ENCODE results near the gene PARP6.

The PARP6 gene

GRCh38 chr15:72252663-72253299, 19.6 kb downstream of the PARP6 start:
- H2AK5ac ChIP-seq (ENCODE audit: low read length, severe bottlenecking), result no peak overlapping the region
- 98% methylated on average over 7 of the region's 10 CpGs for WGBS
- H3K79me1 ChIP-seq (replicated peaks; ENCODE audit: low read length, poor library complexity, severe bottlenecking), result peaks cover 6% of the 10 kb centered on the region
- no peak overlapping the region for H3K4me2 ChIP-seq (ENCODE audit: low read length, poor library complexity, severe bottlenecking)
- no peaks in the 10 kb centered on the region for H3K9me3 ChIP-seq (ENCODE audit: control insufficient read depth, low read length)
- no peak overlapping the region for H3K14ac ChIP-seq (ENCODE audit: low read length in 2 of 2)
- no peak for DNase-seq
- no peak overlapping the region for H2BK5ac ChIP-seq (ENCODE audit: low read depth, low read length, poor library complexity, severe bottlenecking)
- H4K91ac ChIP-seq (ENCODE audit: low read length), result no peak overlapping the region
- no peak overlapping the region for H3K4ac ChIP-seq (ENCODE audit: low read depth in 1 of 2, low read length in 2 of 2)
- H4K8ac ChIP-seq (ENCODE audit: low read length), result no peak overlapping the region
- no peak overlapping the region for H2AFZ ChIP-seq (ENCODE audit: low read depth, low read length)
- H3K18ac ChIP-seq (ENCODE audit: low read depth in 1 of 2, low read length in 2 of 2), result no peak overlapping the region
- peaks cover 38 to 96% of the 10 kb centered on the region in 2 experiments for H3K36me3 ChIP-seq (ENCODE audit: control insufficient read depth in 1 of 2, insufficient read depth in 2 of 2, low read depth in 1 of 2, low read length in 2 of 2)
- H3K27ac ChIP-seq (ENCODE audit: low read length, poor library complexity, severe bottlenecking), result no peak overlapping the region
- H3K4me1 ChIP-seq (ENCODE audit: control insufficient read depth, insufficient read depth, low read depth, low read length), result no peaks in the 10 kb centered on the region
- H3K27me3 ChIP-seq (ENCODE audit: control insufficient read depth in 1 of 2, insufficient read depth in 1 of 2, low read length in 2 of 2), result no peaks in the 10 kb centered on the region
- H2BK12ac ChIP-seq (ENCODE audit: low read length in 2 of 2), result no peak overlapping the region
- H3K9ac ChIP-seq (ENCODE audit: low read length), result no peak overlapping the region
- H2BK15ac ChIP-seq (ENCODE audit: low read depth, poor library complexity, severe bottlenecking), result no peak overlapping the region
- no peak overlapping the region for H3K23ac ChIP-seq (ENCODE audit: low read length in 2 of 2)
- H3K4me3 ChIP-seq (ENCODE audit: insufficient read depth in 1 of 2, low read depth in 1 of 2, low read length in 2 of 2), result no peak overlapping the region
- H2BK120ac ChIP-seq (ENCODE audit: low read depth, low read length), result no peak overlapping the region

DNA sequence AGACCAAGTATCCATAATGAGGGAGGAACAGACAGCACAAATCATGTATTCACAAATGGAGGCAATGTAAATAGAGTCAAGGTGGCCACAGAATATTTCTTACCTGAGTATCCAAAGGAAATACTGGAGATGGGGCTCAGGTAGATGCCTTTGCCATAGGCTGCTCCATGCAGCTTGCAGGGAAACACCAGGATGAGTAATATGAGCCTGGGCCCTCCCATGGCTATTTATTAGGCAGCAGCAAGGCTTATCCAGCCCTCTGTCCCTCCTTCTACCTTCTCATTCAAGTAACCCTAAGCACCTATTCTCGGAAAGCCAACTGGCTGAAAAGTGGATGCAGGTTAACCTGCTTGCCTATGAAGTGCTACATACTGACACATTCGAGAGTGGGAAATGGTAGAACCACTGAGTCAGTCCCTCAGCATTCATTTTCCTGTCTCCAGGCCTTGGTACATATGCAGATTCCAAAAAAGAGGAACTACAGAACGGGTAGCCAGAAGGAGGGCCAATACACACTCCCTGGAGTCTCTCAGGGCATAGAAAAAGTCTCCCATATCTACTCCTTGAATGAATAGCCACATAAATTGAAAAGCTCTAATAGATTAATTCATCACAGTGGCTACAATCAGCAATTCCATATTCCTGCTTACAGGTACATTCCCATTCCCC, 23.1 kb downstream of the PARP6 start:
- H3K9ac ChIP-seq (ENCODE audit: low read length), result no peak overlapping the region
- H2BK5ac ChIP-seq (ENCODE audit: low read depth, low read length, poor library complexity, severe bottlenecking), result no peak overlapping the region
- no peak overlapping the region for H2BK120ac ChIP-seq (ENCODE audit: low read depth, low read length)
- H2AK5ac ChIP-seq (ENCODE audit: low read length, severe bottlenecking), result no peak overlapping the region
- H3K4me3 ChIP-seq (ENCODE audit: insufficient read depth in 1 of 2, low read depth in 1 of 2, low read length in 2 of 2), result no peak overlapping the region
- no peak overlapping the region for H4K8ac ChIP-seq (ENCODE audit: low read length)
- H3K27me3 ChIP-seq (ENCODE audit: control insufficient read depth in 1 of 2, insufficient read depth in 1 of 2, low read length in 2 of 2), result no peaks in the 10 kb centered on the region
- WGBS, result 91% methylated on average over 3 of the region's 3 CpGs
- H3K14ac ChIP-seq (ENCODE audit: low read length in 2 of 2), result no peak overlapping the region
- no peaks in the 10 kb centered on the region for H3K9me3 ChIP-seq (ENCODE audit: control insufficient read depth, low read length)
- no peak overlapping the region for H3K18ac ChIP-seq (ENCODE audit: low read depth in 1 of 2, low read length in 2 of 2)
- no peak overlapping the region for H4K91ac ChIP-seq (ENCODE audit: low read length)
- DNase-seq, result no peak
- peaks cover 33 to 82% of the 10 kb centered on the region in 2 experiments for H3K36me3 ChIP-seq (ENCODE audit: control insufficient read depth in 1 of 2, insufficient read depth in 2 of 2, low read depth in 1 of 2, low read length in 2 of 2)
- H3K4me2 ChIP-seq (ENCODE audit: low read length, poor library complexity, severe bottlenecking), result no peak overlapping the region
- no peak overlapping the region for H3K4ac ChIP-seq (ENCODE audit: low read depth in 1 of 2, low read length in 2 of 2)
- H3K79me1 ChIP-seq (replicated peaks; ENCODE audit: low read length, poor library complexity, severe bottlenecking), result peaks cover 12% of the 10 kb centered on the region
- H2BK12ac ChIP-seq (ENCODE audit: low read length in 2 of 2), result no peak overlapping the region
- H3K4me1 ChIP-seq (ENCODE audit: control insufficient read depth, insufficient read depth, low read depth, low read length), result no peaks in the 10 kb centered on the region
- no peak overlapping the region for H3K23ac ChIP-seq (ENCODE audit: low read length in 2 of 2)
- no peak overlapping the region for H2AFZ ChIP-seq (ENCODE audit: low read depth, low read length)
- H2BK15ac ChIP-seq (ENCODE audit: low read depth, poor library complexity, severe bottlenecking), result no peak overlapping the region
- no peak overlapping the region for H3K27ac ChIP-seq (ENCODE audit: low read length, poor library complexity, severe bottlenecking)

- H2BK12ac ChIP-seq (ENCODE audit: low read length in 2 of 2), result no peak overlapping the region
- no peaks in the 10 kb centered on the region for H3K9me3 ChIP-seq (ENCODE audit: control insufficient read depth, low read length)
- H4K91ac ChIP-seq (ENCODE audit: low read length), result no peak overlapping the region
- no peak overlapping the region for H3K27ac ChIP-seq (ENCODE audit: low read length, poor library complexity, severe bottlenecking)
- H3K4me1 ChIP-seq (ENCODE audit: control insufficient read depth, insufficient read depth, low read depth, low read length), result no peaks in the 10 kb centered on the region
- no peak overlapping the region for H2AFZ ChIP-seq (ENCODE audit: low read depth, low read length)
- no peak overlapping the region for H2AK5ac ChIP-seq (ENCODE audit: low read length, severe bottlenecking)
- no peak overlapping the region for H3K23ac ChIP-seq (ENCODE audit: low read length in 2 of 2)
- H3K27me3 ChIP-seq (ENCODE audit: control insufficient read depth in 1 of 2, insufficient read depth in 1 of 2, low read length in 2 of 2), result no peaks in the 10 kb centered on the region
- no peak overlapping the region for H3K4ac ChIP-seq (ENCODE audit: low read depth in 1 of 2, low read length in 2 of 2)
- peaks cover 30 to 82% of the 10 kb centered on the region in 2 experiments for H3K36me3 ChIP-seq (ENCODE audit: control insufficient read depth in 1 of 2, insufficient read depth in 2 of 2, low read depth in 1 of 2, low read length in 2 of 2)
- no peak overlapping the region for H3K14ac ChIP-seq (ENCODE audit: low read length in 2 of 2)
- H2BK120ac ChIP-seq (ENCODE audit: low read depth, low read length), result no peak overlapping the region
- H3K18ac ChIP-seq (ENCODE audit: low read depth in 1 of 2, low read length in 2 of 2), result no peak overlapping the region
- H2BK15ac ChIP-seq (ENCODE audit: low read depth, poor library complexity, severe bottlenecking), result no peak overlapping the region
- 94% methylated on average over 1 of the region's 1 CpG for WGBS
- H4K8ac ChIP-seq (ENCODE audit: low read length), result no peak overlapping the region
- H3K9ac ChIP-seq (ENCODE audit: low read length), result no peak overlapping the region
- H2BK5ac ChIP-seq (ENCODE audit: low read depth, low read length, poor library complexity, severe bottlenecking), result no peak overlapping the region
- H3K4me3 ChIP-seq (ENCODE audit: insufficient read depth in 1 of 2, low read depth in 1 of 2, low read length in 2 of 2), result no peak overlapping the region
- H3K79me1 ChIP-seq (replicated peaks; ENCODE audit: low read length, poor library complexity, severe bottlenecking), result peaks cover 14% of the 10 kb centered on the region
- no peak for DNase-seq
- H3K4me2 ChIP-seq (ENCODE audit: low read length, poor library complexity, severe bottlenecking), result no peak overlapping the region
Observed at GRCh38 chr15:72248514-72248913, 23.8 kb downstream of the PARP6 start.

DNA sequence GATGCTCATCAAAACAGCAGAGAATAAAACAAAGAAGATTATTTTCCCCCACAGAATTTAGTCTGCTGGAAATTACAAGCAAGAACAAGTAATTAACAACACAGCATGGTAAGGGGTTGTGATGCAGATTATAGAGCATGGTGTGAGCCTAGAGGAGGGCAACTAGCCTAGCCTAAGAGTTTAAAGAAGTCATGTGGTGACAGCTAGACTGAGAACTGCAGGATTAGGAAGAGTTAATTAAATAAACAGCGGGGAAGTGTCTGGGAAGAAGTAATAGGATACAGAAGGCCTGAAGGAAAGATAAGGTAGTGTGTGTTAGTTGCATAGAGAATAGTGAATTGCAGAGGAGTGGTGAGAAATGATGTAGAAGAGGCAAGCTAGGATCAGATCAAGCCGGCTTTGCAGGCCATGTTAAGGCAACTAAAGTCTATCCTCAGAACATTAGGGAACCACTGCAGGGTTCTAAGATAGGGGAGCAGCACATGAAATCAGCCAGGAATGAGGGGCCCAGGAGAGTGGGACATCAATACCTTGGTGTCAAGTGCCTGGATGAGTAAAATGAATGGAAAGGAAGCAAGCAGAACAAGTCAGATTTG, 29.5 kb downstream of the PARP6 start:
- H3K9ac ChIP-seq (ENCODE audit: low read length), result no peak overlapping the region
- H3K4me3 ChIP-seq (ENCODE audit: insufficient read depth in 1 of 2, low read depth in 1 of 2, low read length in 2 of 2), result no peak overlapping the region
- H3K36me3 ChIP-seq (ENCODE audit: control insufficient read depth in 1 of 2, insufficient read depth in 2 of 2, low read depth in 1 of 2, low read length in 2 of 2), result peaks cover 19 to 68% of the 10 kb centered on the region in 2 experiments
- H2BK120ac ChIP-seq (ENCODE audit: low read depth, low read length), result no peak overlapping the region
- no peaks in the 10 kb centered on the region for H3K27me3 ChIP-seq (ENCODE audit: control insufficient read depth in 1 of 2, insufficient read depth in 1 of 2, low read length in 2 of 2)
- DNase-seq, result no peak
- no peaks in the 10 kb centered on the region for H3K9me3 ChIP-seq (ENCODE audit: control insufficient read depth, low read length)
- WGBS, result 10% methylated on average over 2 of the region's 2 CpGs
- no peak overlapping the region for H4K91ac ChIP-seq (ENCODE audit: low read length)
- no peak overlapping the region for H2AK5ac ChIP-seq (ENCODE audit: low read length, severe bottlenecking)
- H2BK12ac ChIP-seq (ENCODE audit: low read length in 2 of 2), result no peak overlapping the region
- no peak overlapping the region for H3K4ac ChIP-seq (ENCODE audit: low read depth in 1 of 2, low read length in 2 of 2)
- peaks cover 2% of the 10 kb centered on the region for H3K4me1 ChIP-seq (ENCODE audit: control insufficient read depth, insufficient read depth, low read depth, low read length)
- H2AFZ ChIP-seq (ENCODE audit: low read depth, low read length), result no peak overlapping the region
- no peak overlapping the region for H4K8ac ChIP-seq (ENCODE audit: low read length)
- peaks cover 13% of the 10 kb centered on the region for H3K79me1 ChIP-seq (replicated peaks; ENCODE audit: low read length, poor library complexity, severe bottlenecking)
- no peak overlapping the region for H3K18ac ChIP-seq (ENCODE audit: low read depth in 1 of 2, low read length in 2 of 2)
- no peak overlapping the region for H3K4me2 ChIP-seq (ENCODE audit: low read length, poor library complexity, severe bottlenecking)
- no peak overlapping the region for H3K14ac ChIP-seq (ENCODE audit: low read length in 2 of 2)
- H3K23ac ChIP-seq (ENCODE audit: low read length in 2 of 2), result no peak overlapping the region
- no peak overlapping the region for H2BK5ac ChIP-seq (ENCODE audit: low read depth, low read length, poor library complexity, severe bottlenecking)
- no peak overlapping the region for H3K27ac ChIP-seq (ENCODE audit: low read length, poor library complexity, severe bottlenecking)
- H2BK15ac ChIP-seq (ENCODE audit: low read depth, poor library complexity, severe bottlenecking), result no peak overlapping the region

Data from mesenchymal stem cell (in vitro differentiated cells and primary cell).